HPDE6-E6E7 (cell line): ENCODE results near the gene UHMK1.
A peak's percentile ranks its signal among the peaks of the same experiment; 100 is the strongest.
"Not testable (repeated sequence)": the region's sequence is repeated elsewhere in the genome, so short reads cannot be mapped to it uniquely, and the experiment has no call there.

Experiments
- DNase-seq: peaks from one replicate; pipeline ENCODE4 v3.0.0; 2011; ENCODE audit warnings: missing footprints; ENCODE audit errors: extremely low spot score

The UHMK1 gene, protein sequence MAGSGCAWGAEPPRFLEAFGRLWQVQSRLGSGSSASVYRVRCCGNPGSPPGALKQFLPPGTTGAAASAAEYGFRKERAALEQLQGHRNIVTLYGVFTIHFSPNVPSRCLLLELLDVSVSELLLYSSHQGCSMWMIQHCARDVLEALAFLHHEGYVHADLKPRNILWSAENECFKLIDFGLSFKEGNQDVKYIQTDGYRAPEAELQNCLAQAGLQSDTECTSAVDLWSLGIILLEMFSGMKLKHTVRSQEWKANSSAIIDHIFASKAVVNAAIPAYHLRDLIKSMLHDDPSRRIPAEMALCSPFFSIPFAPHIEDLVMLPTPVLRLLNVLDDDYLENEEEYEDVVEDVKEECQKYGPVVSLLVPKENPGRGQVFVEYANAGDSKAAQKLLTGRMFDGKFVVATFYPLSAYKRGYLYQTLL

GRCh38 chr1:162497723-162498495 lies at the start of gene UHMK1:
UHMK1 (plus strand) TSS chr1:162497818; CDS start chr1:162498001, 183 bp downstream.
- DNase-seq: peak; percentile 94

GRCh38 chr1:162454361-162454760 lies 43.3 kb upstream of the UHMK1 start:
- DNase-seq: not testable (repeated sequence)

GRCh38 chr1:162456323-162456722 lies 41.3 kb upstream of the UHMK1 start:
- no peak for DNase-seq

- DNase-seq: no peak
Observed at GRCh38 chr1:162458236-162458635, 39.4 kb upstream of the UHMK1 start.

GRCh38 chr1:162462425-162462824 lies 35.2 kb upstream of the UHMK1 start:
- DNase-seq: not testable (repeated sequence)

DNA sequence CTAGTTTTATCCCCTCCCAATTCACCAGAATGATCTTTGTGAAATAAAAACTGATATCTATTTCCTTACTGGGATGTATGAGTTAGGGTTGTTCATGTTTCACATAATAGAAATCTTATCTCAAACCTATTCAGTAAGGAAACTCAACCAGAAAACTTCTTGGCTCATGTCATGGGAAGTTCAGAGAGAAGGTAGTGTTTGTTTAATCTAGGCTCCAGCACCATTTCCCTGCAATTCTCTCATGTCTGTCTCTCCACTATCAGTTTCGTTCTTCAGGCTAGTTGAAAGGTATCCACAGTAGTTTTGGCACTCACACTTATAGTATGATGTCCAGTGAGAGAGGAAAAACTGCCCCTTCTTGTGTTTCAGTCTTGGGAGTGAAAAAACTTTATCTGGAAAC lies 34.6 kb upstream of the UHMK1 start:
- DNase-seq: no peak

DNA sequence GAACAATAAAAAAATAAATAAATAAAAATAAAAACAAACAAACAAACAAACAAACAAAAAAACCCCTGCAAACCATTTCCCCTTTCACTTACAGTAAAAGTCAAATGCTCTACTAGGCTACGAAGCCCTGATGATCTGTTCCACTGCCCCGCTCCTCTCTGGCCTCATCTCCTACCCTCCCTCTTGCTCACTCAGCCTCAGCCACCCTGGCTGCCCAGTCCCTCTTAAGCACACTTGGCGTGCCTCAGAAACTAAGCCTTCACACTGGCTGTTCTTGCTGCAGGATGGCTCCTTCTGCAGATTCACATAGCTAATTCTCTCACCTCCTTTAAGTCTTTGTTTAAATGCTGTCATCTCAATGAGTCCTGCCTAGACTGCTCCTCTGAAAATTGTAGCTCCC lies 30.8 kb upstream of the UHMK1 start:
- no peak for DNase-seq

- no peak for DNase-seq
Observed at GRCh38 chr1:162470216-162470615, 27.4 kb upstream of the UHMK1 start.

- no peak for DNase-seq
Observed at GRCh38 chr1:162471290-162471853, 26.2 kb upstream of the UHMK1 start.

DNA sequence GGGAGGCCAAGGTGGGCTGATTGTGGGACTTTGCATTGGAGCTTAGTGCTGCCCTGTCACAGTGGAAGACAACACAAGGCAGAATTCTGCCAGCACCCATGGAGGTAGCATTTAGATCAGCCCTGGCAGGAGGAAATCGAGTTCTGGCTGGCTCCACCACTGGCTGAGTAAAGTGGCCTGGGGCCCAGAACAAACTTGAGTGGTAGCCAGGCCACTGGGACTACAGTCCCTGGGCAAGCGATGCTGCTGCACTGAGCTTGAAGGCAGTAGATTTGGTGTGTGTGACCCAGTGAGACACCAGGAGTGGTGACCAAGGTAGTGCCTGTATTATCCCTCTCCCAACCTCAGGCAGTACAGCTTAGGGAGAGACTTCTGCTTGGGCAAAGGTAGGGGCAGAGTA lies 22.5 kb upstream of the UHMK1 start:
- DNase-seq: no peak

DNA sequence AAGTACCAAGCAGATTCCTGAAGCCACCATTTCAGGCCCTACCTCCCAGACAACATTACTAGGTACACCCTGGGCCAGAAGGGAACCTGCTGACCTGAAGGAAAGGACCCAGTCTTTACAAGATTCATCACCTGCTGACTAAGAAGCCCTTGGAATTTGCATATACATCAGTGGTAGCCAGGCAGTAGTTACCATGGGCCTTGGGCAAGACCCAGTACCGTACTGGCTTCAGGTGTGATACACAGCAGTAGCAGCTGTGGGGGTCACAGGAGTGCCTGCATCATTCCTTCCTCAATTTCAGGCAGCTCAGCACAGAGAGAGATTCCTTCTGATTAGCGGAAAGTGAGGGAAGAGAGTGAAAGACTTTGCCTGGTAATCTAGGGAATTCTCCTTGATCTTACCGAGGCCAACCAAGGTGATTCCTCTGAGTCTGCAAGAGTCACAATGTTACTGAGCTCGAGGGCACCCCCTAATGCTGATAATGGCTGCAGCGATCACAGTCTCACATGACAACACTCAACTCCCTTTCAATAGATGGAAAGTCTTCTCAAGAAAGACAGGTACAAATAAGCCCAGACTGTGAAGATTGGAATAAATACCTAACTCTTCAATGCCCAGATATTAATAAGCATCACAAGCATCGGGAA lies 22.0 kb upstream of the UHMK1 start:
- DNase-seq: no peak

GRCh38 chr1:162476620-162477019 lies 21.0 kb upstream of the UHMK1 start:
- no peak for DNase-seq

GRCh38 chr1:162485236-162485635 lies 12.4 kb upstream of the UHMK1 start:
- no peak for DNase-seq

GRCh38 chr1:162487241-162487640 lies 10.4 kb upstream of the UHMK1 start:
- no peak for DNase-seq

- DNase-seq: no peak
Observed at GRCh38 chr1:162488219-162488618, 9.4 kb upstream of the UHMK1 start.

GRCh38 chr1:162495531-162496233 lies 1.9 kb upstream of the UHMK1 start:
- not testable (repeated sequence) for DNase-seq

DNA sequence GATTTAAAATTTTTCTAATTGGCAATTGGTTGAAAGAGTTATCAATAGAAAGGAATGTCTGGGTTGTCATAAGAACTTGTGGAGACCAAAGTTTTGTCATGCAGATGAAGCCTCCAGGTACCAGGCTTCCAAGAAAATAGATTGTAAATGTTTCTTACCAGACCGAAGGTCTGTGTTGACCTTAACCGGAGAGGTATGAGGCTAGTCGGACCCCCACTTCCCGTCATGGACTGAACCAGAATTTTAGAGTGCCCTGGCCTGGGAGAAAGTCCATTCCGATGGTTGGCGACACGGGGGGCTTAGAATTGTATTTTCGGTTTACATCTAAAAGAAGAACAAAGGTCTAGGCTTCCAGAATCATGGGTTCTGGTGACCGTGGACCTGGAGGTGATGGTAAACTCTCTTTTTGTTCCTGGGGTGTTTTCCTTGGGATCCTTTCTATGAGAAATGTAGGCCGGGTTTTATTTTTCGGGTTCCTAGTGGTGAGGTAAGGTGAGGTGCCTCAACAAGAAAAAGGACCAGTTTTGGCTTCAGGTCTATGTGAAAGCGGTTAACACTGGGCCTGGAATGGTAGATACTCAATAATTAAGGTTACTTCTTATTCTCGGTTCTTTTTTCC lies 405 bp upstream of the UHMK1 start:
- DNase-seq: no peak

DNA sequence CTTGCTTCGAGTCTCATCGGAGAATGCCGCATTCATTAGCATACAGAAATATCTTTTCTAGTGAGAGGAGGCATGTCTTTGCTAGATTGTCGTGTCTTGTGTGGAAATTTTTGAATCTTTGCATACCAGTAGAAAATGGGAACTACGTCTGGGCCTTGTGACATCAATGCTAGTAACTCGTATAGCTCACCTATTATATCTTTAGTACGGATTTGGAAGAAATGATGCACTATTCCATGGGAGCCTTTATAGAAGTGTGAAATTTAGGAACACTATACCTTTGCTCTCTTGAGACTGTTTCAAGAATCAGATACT lies 835 bp downstream of the UHMK1 start:
- no peak for DNase-seq

DNA sequence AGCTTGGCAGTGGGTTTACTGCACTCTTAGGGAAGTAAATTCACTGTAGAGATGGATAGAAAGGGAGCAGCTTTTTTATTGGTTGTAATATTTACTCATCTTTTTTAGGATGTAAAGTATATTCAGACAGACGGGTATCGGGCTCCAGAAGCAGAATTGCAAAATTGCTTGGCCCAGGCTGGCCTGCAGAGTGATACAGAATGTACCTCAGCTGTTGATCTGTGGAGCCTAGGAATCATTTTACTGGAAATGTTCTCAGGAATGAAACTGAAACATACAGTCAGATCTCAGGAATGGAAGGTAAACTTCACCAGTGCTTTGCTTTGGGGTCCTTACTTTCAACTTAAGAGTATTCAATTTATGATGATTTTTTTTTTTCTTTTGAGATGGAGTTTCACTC lies 3.2 kb downstream of the UHMK1 start:
- no peak for DNase-seq

GRCh38 chr1:162502077-162502476 lies 4.5 kb downstream of the UHMK1 start:
- DNase-seq: no peak

- DNase-seq: no peak
Observed at GRCh38 chr1:162502928-162503327, 5.3 kb downstream of the UHMK1 start.
